Small intestine (tissue), 7 donors: ENCODE results near the gene TRIM54. TPM values are rescaled to one million over a fixed set of nuclear protein-coding genes. Genes with fewer than 3 reads are reported as not detected.

Source experiments
- DNase-seq, 2 donors: peaks; one replicate each; pipeline versions ENCODE4 v3.0.0 to v3.0.0-alpha.2; 2013
- FAIRE-seq: peaks from 2 replicates; lab custom pipeline; 2012; peaks lifted over from hg19 to GRCh38; lab: Jason Lieb, UNC
- H3K27ac ChIP-seq, 3 donors: one replicate each; pipeline ENCODE4 v1.5.1; 2013; ENCODE audit warnings: low read length in 2 of 3, mild to moderate bottlenecking in 2 of 3, control low read depth in 1 of 3, inconsistent platforms in 1 of 3, low read depth in 1 of 3, moderate library complexity in 1 of 3
- H3K27me3 ChIP-seq, 3 donors: one replicate each; pipeline ENCODE4 v1.6.1; 2013; ENCODE audit warnings: low read length in 3 of 3, inconsistent platforms in 1 of 3; ENCODE audit not compliant: control insufficient read depth in 3 of 3, insufficient read depth in 3 of 3
- H3K36me3 ChIP-seq, 3 donors: one replicate each; pipeline ENCODE4 v1.6.1; 2013; ENCODE audit warnings: low read length in 3 of 3, inconsistent platforms in 1 of 3, low read depth in 1 of 3, mild to moderate bottlenecking in 1 of 3, moderate library complexity in 1 of 3; ENCODE audit not compliant: control insufficient read depth in 3 of 3, insufficient read depth in 2 of 3
- H3K4me1 ChIP-seq, 3 donors: one replicate each; pipeline ENCODE4 v1.6.1; 2013; ENCODE audit warnings: low read length in 2 of 3, inconsistent platforms in 1 of 3, low read depth in 1 of 3, mild to moderate bottlenecking in 1 of 3, moderate library complexity in 1 of 3; ENCODE audit not compliant: control insufficient read depth in 3 of 3, insufficient read depth in 2 of 3
- H3K4me3 ChIP-seq, 3 donors: one replicate each; pipeline ENCODE4 v1.5.1; 2013; ENCODE audit warnings: low read length in 3 of 3, control low read depth in 1 of 3, inconsistent platforms in 1 of 3, low read depth in 1 of 3, mild to moderate bottlenecking in 1 of 3, moderate library complexity in 1 of 3
- H3K9me3 ChIP-seq, 2 donors: one replicate each; pipeline ENCODE4 v1.6.1; 2013; ENCODE audit warnings: low read depth in 1 of 2, low read length in 1 of 2; ENCODE audit not compliant: control insufficient read depth in 2 of 2, insufficient read depth in 1 of 2
- WGBS, 3 donors: extraction: QIAGEN DNeasy Blood & Tissue Kit; methylation state at CpG; one replicate each; pipeline ENCODE4 v1.1.7; 2013; 5-methylcytosine and 5-hydroxymethylcytosine counted together
- polyA plus RNA-seq, 4 donors: library from polyadenylated mRNA; stranded (reverse) in 3 of 4; unstranded in 1 of 4; fragments of 200-250 nt in 3 of 4; fragments of 120-200 nt in 1 of 4; gene quantifications; one replicate each; pipeline versions ENCODE4 v1.2.1 to v1.2.3, GENCODE V29; 2013
- donor health status: healthy with polysubstance abuse.
- donor health status: control.
- donor health status: control.
- donor health status: Bipolar disorder and iron deficiency.
- donor health status: healthy.

The TRIM54 gene
- polyA plus RNA-seq, 4 donors: 0.31 to 5.4 (median 1.9) TPM

DNA sequence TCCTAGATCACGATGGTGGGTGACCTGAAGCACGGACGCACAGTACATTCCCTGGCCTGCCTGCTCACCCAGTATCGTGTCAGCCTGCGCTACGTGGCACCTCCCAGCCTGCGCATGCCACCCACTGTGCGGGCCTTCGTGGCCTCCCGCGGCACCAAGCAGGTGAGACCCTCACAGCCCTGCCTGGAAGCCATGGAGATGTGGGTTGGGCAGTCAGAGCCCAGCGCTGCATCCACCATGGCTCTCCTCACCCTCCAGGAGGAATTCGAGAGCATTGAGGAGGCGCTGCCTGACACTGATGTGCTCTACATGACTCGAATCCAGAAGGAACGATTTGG, 39.6 kb upstream of the TRIM54 start:
- no peak overlapping the region for H3K4me3 ChIP-seq
- FAIRE-seq (no peak), DNase-seq (no peak)
- no peaks in the 10 kb centered on the region for H3K4me1 ChIP-seq
- peaks cover 5 to 68% (median 23%) of the 10 kb centered on the region in 3 donors for H3K36me3 ChIP-seq
- H3K27me3 ChIP-seq: no peaks in the 10 kb centered on the region
- WGBS, 3 donors: 96 to 98% (median 96%) methylated on average over 16 of the region's 16 CpGs
- no peaks in the 10 kb centered on the region for H3K9me3 ChIP-seq
- H3K27ac ChIP-seq: no peak overlapping the region

DNA sequence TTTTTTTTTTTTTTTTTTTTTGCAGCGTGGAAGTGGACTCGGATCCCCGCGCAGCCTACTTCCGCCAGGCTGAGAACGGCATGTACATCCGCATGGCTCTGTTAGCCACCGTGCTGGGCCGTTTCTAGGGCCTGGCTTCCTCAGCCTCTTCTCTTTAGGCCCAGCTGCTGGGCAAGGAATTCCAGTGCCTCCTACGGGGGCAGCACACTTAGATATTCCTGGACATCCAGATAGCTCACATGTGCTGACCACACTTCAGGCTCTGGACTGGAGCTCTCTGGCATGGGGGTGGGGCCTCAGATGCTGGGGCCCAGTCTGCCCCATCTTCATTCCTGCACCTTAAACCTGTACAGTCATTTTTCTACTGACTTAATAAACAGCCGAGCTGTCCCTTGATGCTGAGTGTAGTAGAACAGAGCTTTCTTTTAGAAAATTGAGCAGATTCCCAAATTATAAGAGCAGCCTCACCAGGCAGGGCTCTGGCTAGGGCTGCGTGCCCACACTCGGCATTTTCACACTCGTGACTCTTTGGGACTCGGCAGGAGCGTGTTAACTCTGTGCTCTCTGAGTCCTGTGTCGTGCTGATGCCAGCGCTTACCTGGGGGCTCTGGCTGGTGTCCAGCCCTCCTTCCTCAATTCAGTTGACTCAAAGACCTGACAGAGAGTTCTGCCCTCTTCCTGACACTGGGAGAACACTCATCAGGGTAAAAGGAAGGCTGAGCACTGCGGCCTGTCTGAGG, 38.7 kb upstream of the TRIM54 start:
- no peak for FAIRE-seq
- peaks cover 5 to 58% (median 19%) of the 10 kb centered on the region in 3 donors for H3K36me3 ChIP-seq

DNA sequence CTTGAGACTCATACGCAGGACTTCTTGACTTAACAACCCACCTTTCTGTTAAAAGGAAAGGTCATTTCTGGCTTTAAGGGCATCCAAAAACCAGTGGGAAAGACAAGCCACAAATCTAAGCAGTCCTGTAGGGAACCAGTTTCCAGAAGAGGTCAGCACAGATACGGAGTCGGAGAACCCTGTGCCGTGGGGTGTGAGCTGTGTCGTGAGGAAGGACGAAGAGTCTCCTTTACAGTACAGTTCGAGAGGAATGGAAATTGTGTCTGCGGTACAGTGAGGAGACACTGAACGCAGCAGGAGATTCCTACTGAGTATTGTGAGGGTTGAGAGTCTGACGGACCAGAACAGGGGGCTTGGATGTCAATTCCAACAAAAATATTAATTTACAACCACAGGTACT, 37.1 kb upstream of the TRIM54 start:
- Histone ChIP-seq H3K27me3 (peaks cover 0 to 10% (median 2%) of the 10 kb centered on the region in 3 donors), H3K4me3 (no peak overlapping the region), H3K4me1 (peaks cover 0 to under 1% (median 0%) of the 10 kb centered on the region in 3 donors), H3K27ac (no peak overlapping the region), H3K36me3 (peaks cover 5 to 43% (median 12%) of the 10 kb centered on the region in 3 donors), H3K9me3 (no peaks in the 10 kb centered on the region)
- FAIRE-seq: no peak
- DNase-seq: no peak
- 74 to 83% (median 79%) methylated on average over 10 of the region's 10 CpGs for WGBS, 3 donors

More for the DNA sequence above, 38.7 kb upstream of the TRIM54 start:
- Histone ChIP-seq H3K4me3 (no peak overlapping the region), H3K27me3 (no peaks in the 10 kb centered on the region), H3K9me3 (no peaks in the 10 kb centered on the region), H3K27ac (no peak overlapping the region), H3K4me1 (no peaks in the 10 kb centered on the region)
- DNase-seq: peak in 1 of 2 donors; percentile 12
- 88 to 92% (median 91%) methylated on average over 17 to 19 of the region's 19 CpGs for WGBS, 3 donors

DNA sequence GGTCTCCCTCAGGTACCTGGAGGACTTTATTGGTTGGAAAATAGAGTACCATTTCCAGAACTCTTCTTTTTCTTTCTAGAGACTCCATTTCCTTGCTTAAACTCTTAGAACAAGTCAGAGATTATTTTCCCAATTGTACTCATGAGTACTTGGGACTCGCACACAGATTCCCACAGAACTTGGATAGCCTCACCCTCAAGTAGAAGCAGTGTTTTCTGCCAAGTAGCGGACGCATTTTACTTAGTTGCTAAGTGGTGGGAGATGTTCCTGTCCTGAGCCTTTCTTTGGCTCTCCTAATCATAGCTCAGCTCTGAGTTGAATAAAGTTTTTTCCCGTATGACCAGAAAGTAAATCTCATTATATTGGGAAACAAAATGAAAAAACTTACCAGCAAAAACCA, 36.6 kb upstream of the TRIM54 start:
- Histone ChIP-seq H3K36me3 (peaks cover 5 to 38% (median 10%) of the 10 kb centered on the region in 3 donors), H3K27me3 (peaks cover 0 to 15% (median 5%) of the 10 kb centered on the region in 3 donors), H3K4me3 (no peak overlapping the region), H3K4me1 (peaks cover 0 to 6% (median 0%) of the 10 kb centered on the region in 3 donors), H3K27ac (no peak overlapping the region), H3K9me3 (no peaks in the 10 kb centered on the region)
- 81 to 90% (median 88%) methylated on average over 4 of the region's 4 CpGs for WGBS, 3 donors
- FAIRE-seq (no peak), DNase-seq (no peak)

DNA sequence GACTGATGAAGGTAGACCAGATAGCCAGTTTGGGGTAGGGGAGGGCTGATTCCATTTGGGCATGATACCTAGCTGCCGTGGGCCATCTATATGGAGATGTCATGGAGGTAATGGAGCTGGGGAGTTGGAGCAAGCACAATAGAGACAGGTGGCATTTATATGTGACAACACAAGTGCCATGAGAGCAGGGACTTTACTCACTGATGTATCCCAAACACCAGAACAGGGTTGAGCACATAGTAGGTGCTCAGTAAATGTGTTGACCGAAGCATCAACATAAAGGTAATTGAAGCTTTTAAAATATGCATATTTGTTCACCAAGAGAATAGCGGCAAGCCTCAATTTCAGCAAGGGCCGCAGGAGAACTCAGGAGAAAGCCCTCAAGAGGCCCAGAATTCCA, 34.3 kb upstream of the TRIM54 start:
- H3K4me3 ChIP-seq: no peak overlapping the region
- H3K9me3 ChIP-seq: no peaks in the 10 kb centered on the region
- H3K4me1 ChIP-seq: peaks cover 0 to 6% (median 0%) of the 10 kb centered on the region in 3 donors
- no peak overlapping the region for H3K27ac ChIP-seq
- 66 to 81% (median 79%) methylated on average over 4 of the region's 4 CpGs for whole genome bisulfite sequencing, 3 donors
- DNase-seq (no peak), FAIRE-seq (no peak)
- peaks cover 0 to 26% (median 5%) of the 10 kb centered on the region in 3 donors for H3K27me3 ChIP-seq
- H3K36me3 ChIP-seq: peaks cover 5 to 15% (median 6%) of the 10 kb centered on the region in 3 donors

DNA sequence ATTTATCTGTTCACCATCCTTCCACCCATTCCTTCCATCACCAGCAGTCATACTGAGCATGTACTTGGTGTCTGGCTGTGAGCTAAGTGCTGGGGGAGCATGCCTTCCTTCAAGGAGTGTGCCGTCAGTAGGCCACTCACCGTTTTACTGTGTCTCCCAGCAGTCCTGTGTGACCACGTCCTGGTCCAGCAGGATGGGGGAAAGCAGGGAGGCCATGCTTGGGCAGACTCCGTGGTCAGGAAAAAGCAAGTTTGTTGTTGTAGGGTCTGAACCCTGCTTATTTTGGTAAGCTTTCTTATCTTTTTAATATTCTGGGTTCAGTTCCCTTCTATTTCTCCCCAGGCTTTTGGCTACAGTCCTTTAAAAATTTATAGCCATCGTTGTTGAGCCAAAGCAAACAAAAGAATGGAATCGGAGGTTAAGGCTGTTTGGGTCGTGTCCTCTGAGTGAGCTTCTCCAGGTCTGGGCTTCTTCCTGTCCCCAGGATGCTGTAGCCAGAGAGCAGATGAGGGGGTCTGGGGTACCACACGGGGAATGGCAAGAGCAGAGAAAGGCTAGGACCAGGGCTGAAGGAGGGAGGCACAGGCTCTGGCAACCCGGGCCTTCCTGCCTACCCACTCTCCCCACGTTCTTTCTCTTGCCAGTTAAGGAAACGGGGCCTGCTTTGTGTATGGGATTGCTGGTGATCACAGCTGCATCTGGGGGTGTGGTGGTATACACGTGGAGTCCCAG, 32.9 kb upstream of the TRIM54 start:
- no peak overlapping the region for H3K27ac ChIP-seq
- H3K9me3 ChIP-seq: no peaks in the 10 kb centered on the region
- peaks cover 0 to 3% (median 1%) of the 10 kb centered on the region in 3 donors for H3K36me3 ChIP-seq
- no peak for DNase-seq
- no peak overlapping the region for H3K4me3 ChIP-seq
- peaks cover 0 to 33% (median 5%) of the 10 kb centered on the region in 3 donors for H3K27me3 ChIP-seq
- peaks cover 0 to 6% (median 0%) of the 10 kb centered on the region in 3 donors for H3K4me1 ChIP-seq
- WGBS, 3 donors: 40 to 55% (median 44%) methylated on average over 12 of the region's 12 CpGs
- no peak for FAIRE-seq

DNA sequence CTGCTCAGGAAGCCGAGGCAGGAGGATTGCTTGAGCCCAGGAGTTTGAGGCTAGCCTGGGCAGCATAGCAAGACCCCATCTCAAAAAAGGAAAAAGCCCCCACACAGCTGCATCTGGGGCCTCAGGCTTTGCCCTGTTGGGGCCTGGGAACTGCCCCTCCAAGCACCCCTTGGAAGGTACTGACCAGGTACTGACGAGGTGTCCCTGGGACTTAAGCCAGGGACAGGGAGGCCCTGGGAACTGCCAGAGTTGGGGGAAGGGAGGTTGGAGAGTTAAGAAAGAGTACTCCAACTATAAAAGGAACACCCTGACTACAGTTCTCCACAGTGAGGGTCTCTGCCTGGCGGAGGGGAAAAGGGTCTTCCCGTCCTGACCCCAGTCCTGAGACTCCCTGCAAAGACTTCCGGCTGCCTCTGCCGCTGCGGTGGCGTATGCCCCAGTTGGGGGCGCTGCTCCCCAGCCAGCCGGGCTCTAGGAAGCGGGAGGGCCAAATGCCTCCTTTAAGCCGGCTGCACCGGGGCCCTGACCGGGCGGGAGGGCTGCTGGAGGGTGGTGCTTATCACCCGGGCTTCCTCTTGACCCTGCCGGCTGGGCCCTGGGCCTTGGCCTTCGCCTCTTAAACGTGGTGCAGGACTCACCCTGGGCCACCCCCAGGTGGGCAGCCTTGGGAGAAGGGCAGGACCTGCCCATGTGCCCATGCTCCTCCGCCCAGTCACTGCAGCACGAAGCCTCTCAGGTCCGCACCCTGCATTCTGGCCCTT, 32.2 kb upstream of the TRIM54 start:
- DNase-seq (peak; percentile 23 to 63), FAIRE-seq (no peak)
- peaks cover 0 to 6% (median 0%) of the 10 kb centered on the region in 3 donors for H3K4me1 ChIP-seq
- 8 to 21% (median 16%) methylated on average over 21 to 22 of the region's 22 CpGs for WGBS, 3 donors
- no peak overlapping the region for H3K4me3 ChIP-seq
- H3K27me3 ChIP-seq: peaks cover 3 to 41% (median 5%) of the 10 kb centered on the region in 3 donors
- H3K27ac ChIP-seq: no peak overlapping the region
- no peaks in the 10 kb centered on the region for H3K9me3 ChIP-seq
- H3K36me3 ChIP-seq: no peaks in the 10 kb centered on the region
